ENCODE measurements around the gene GBP5.
"Not testable (repeated sequence)": the region's sequence is repeated elsewhere in the genome, so short reads cannot be mapped to it uniquely, and the experiment has no call there.

Gene GBP5

GRCh38 chr1:89299739-89300463 is 27.2 kb upstream of the GBP5 start:
- H3K27me3 ChIP-seq (ENCODE audit: control insufficient read depth in 1 of 2, insufficient read depth in 2 of 2, low read length in 2 of 2); H3K36me3 ChIP-seq (ENCODE audit: insufficient read depth, low read length); H3K4me3 ChIP-seq (ENCODE audit: low read depth in 1 of 2, low read length in 2 of 2); H3K9ac ChIP-seq (ENCODE audit: low read length); H3K27ac ChIP-seq (ENCODE audit: low read depth, low read length); H3K9me3 ChIP-seq (ENCODE audit: low read length); H3K4me1 ChIP-seq (ENCODE audit: insufficient read depth, low read length): not testable (repeated sequence)

GRCh38 chr1:89298461-89298860 is 25.8 kb upstream of the GBP5 start:
- Histone ChIP-seq H3K9ac (ENCODE audit: low read length) (no peak overlapping the region), H3K9me3 (ENCODE audit: low read length) (no peaks in the 10 kb centered on the region), H3K4me3 (ENCODE audit: low read depth in 1 of 2, low read length in 2 of 2) (no peak overlapping the region), H3K4me1 (ENCODE audit: insufficient read depth, low read length) (no peaks in the 10 kb centered on the region), H3K27me3 (ENCODE audit: control insufficient read depth in 1 of 2, insufficient read depth in 2 of 2, low read length in 2 of 2) (no peaks in the 10 kb centered on the region), H3K36me3 (ENCODE audit: insufficient read depth, low read length) (no peaks in the 10 kb centered on the region), H3K27ac (ENCODE audit: low read depth, low read length) (no peak overlapping the region)

- Histone ChIP-seq H3K4me3 (ENCODE audit: low read depth in 1 of 2, low read length in 2 of 2) (no peak overlapping the region), H3K27ac (ENCODE audit: low read depth, low read length) (no peak overlapping the region), H3K4me1 (ENCODE audit: insufficient read depth, low read length) (no peaks in the 10 kb centered on the region), H3K9me3 (ENCODE audit: low read length) (no peaks in the 10 kb centered on the region), H3K36me3 (ENCODE audit: insufficient read depth, low read length) (no peaks in the 10 kb centered on the region), H3K27me3 (ENCODE audit: control insufficient read depth in 1 of 2, insufficient read depth in 2 of 2, low read length in 2 of 2) (no peaks in the 10 kb centered on the region), H3K9ac (ENCODE audit: low read length) (no peak overlapping the region)
Observed at GRCh38 chr1:89295187-89295586, 22.5 kb upstream of the GBP5 start.

GRCh38 chr1:89291276-89291675 is 18.6 kb upstream of the GBP5 start:
- Histone ChIP-seq H3K9ac (ENCODE audit: low read length) (no peak overlapping the region), H3K27me3 (ENCODE audit: control insufficient read depth in 1 of 2, insufficient read depth in 2 of 2, low read length in 2 of 2) (no peaks in the 10 kb centered on the region), H3K4me3 (ENCODE audit: low read depth in 1 of 2, low read length in 2 of 2) (no peak overlapping the region), H3K36me3 (ENCODE audit: insufficient read depth, low read length) (no peaks in the 10 kb centered on the region), H3K9me3 (ENCODE audit: low read length) (no peaks in the 10 kb centered on the region), H3K4me1 (ENCODE audit: insufficient read depth, low read length) (no peaks in the 10 kb centered on the region), H3K27ac (ENCODE audit: low read depth, low read length) (no peak overlapping the region)

- Histone ChIP-seq H3K36me3 (ENCODE audit: insufficient read depth, low read length) (no peaks in the 10 kb centered on the region), H3K27ac (ENCODE audit: low read depth, low read length) (no peak overlapping the region), H3K9ac (ENCODE audit: low read length) (no peak overlapping the region), H3K9me3 (ENCODE audit: low read length) (no peaks in the 10 kb centered on the region), H3K27me3 (ENCODE audit: control insufficient read depth in 1 of 2, insufficient read depth in 2 of 2, low read length in 2 of 2) (no peaks in the 10 kb centered on the region), H3K4me3 (ENCODE audit: low read depth in 1 of 2, low read length in 2 of 2) (no peak overlapping the region), H3K4me1 (ENCODE audit: insufficient read depth, low read length) (no peaks in the 10 kb centered on the region)
Observed at GRCh38 chr1:89288051-89288340, 15.3 kb upstream of the GBP5 start.

- H3K36me3 ChIP-seq (ENCODE audit: insufficient read depth, low read length) = no peaks in the 10 kb centered on the region
- no peak overlapping the region for H3K27ac ChIP-seq (ENCODE audit: low read depth, low read length)
- H3K4me3 ChIP-seq (ENCODE audit: low read depth in 1 of 2, low read length in 2 of 2) = no peak overlapping the region
- H3K4me1 ChIP-seq (ENCODE audit: insufficient read depth, low read length) = no peaks in the 10 kb centered on the region
- H3K27me3 ChIP-seq (ENCODE audit: control insufficient read depth in 1 of 2, insufficient read depth in 2 of 2, low read length in 2 of 2) = no peaks in the 10 kb centered on the region
- no peak overlapping the region for H3K9ac ChIP-seq (ENCODE audit: low read length)
- no peaks in the 10 kb centered on the region for H3K9me3 ChIP-seq (ENCODE audit: low read length)
Observed at GRCh38 chr1:89287181-89288050, 14.8 kb upstream of the GBP5 start.

- Histone ChIP-seq H3K4me3 (ENCODE audit: low read depth in 1 of 2, low read length in 2 of 2) (no peak overlapping the region), H3K27ac (ENCODE audit: low read depth, low read length) (no peak overlapping the region), H3K4me1 (ENCODE audit: insufficient read depth, low read length) (no peaks in the 10 kb centered on the region), H3K27me3 (ENCODE audit: control insufficient read depth in 1 of 2, insufficient read depth in 2 of 2, low read length in 2 of 2) (no peaks in the 10 kb centered on the region), H3K9ac (ENCODE audit: low read length) (no peak overlapping the region), H3K9me3 (ENCODE audit: low read length) (no peaks in the 10 kb centered on the region), H3K36me3 (ENCODE audit: insufficient read depth, low read length) (no peaks in the 10 kb centered on the region)
Observed at GRCh38 chr1:89286549-89287180, 14.0 kb upstream of the GBP5 start.

- Histone ChIP-seq H3K4me3 (ENCODE audit: low read depth in 1 of 2, low read length in 2 of 2) (no peak overlapping the region), H3K4me1 (ENCODE audit: insufficient read depth, low read length) (no peaks in the 10 kb centered on the region), H3K9ac (ENCODE audit: low read length) (no peak overlapping the region), H3K9me3 (ENCODE audit: low read length) (no peaks in the 10 kb centered on the region), H3K27ac (ENCODE audit: low read depth, low read length) (no peak overlapping the region), H3K36me3 (ENCODE audit: insufficient read depth, low read length) (no peaks in the 10 kb centered on the region), H3K27me3 (ENCODE audit: control insufficient read depth in 1 of 2, insufficient read depth in 2 of 2, low read length in 2 of 2) (no peaks in the 10 kb centered on the region)
Observed at GRCh38 chr1:89285745-89286380, 13.2 kb upstream of the GBP5 start.

GRCh38 chr1:89284078-89284763 is 11.6 kb upstream of the GBP5 start:
- H3K27me3 ChIP-seq (ENCODE audit: control insufficient read depth in 1 of 2, insufficient read depth in 2 of 2, low read length in 2 of 2); H3K27ac ChIP-seq (ENCODE audit: low read depth, low read length); H3K4me1 ChIP-seq (ENCODE audit: insufficient read depth, low read length); H3K4me3 ChIP-seq (ENCODE audit: low read depth in 1 of 2, low read length in 2 of 2); H3K9me3 ChIP-seq (ENCODE audit: low read length); H3K9ac ChIP-seq (ENCODE audit: low read length); H3K36me3 ChIP-seq (ENCODE audit: insufficient read depth, low read length): not testable (repeated sequence)

GRCh38 chr1:89280766-89281165 is 8.1 kb upstream of the GBP5 start:
- no peak overlapping the region for H3K4me3 ChIP-seq (ENCODE audit: low read depth in 1 of 2, low read length in 2 of 2)
- no peak overlapping the region for H3K9ac ChIP-seq (ENCODE audit: low read length)
- no peaks in the 10 kb centered on the region for H3K36me3 ChIP-seq (ENCODE audit: insufficient read depth, low read length)
- no peaks in the 10 kb centered on the region for H3K9me3 ChIP-seq (ENCODE audit: low read length)
- no peak overlapping the region for H3K27ac ChIP-seq (ENCODE audit: low read depth, low read length)
- no peaks in the 10 kb centered on the region for H3K27me3 ChIP-seq (ENCODE audit: control insufficient read depth in 1 of 2, insufficient read depth in 2 of 2, low read length in 2 of 2)
- H3K4me1 ChIP-seq (ENCODE audit: insufficient read depth, low read length) = no peaks in the 10 kb centered on the region

GRCh38 chr1:89279011-89279466 is 6.4 kb upstream of the GBP5 start:
- Histone ChIP-seq H3K27ac (ENCODE audit: low read depth, low read length) (no peak overlapping the region), H3K9ac (ENCODE audit: low read length) (no peak overlapping the region), H3K4me1 (ENCODE audit: insufficient read depth, low read length) (no peaks in the 10 kb centered on the region), H3K4me3 (ENCODE audit: low read depth in 1 of 2, low read length in 2 of 2) (no peak overlapping the region), H3K27me3 (ENCODE audit: control insufficient read depth in 1 of 2, insufficient read depth in 2 of 2, low read length in 2 of 2) (no peaks in the 10 kb centered on the region), H3K9me3 (ENCODE audit: low read length) (no peaks in the 10 kb centered on the region), H3K36me3 (ENCODE audit: insufficient read depth, low read length) (no peaks in the 10 kb centered on the region)
